Measurements from ENCODE around the gene LTA4H. TPM values are rescaled to one million over a fixed set of nuclear protein-coding genes. Genes with fewer than 3 reads are reported as not detected.

The LTA4H gene
- total and polyA plus RNA-seq, 5 donors from 2014 or later = 38.1 to 79.1 (median 68.6) TPM

DNA sequence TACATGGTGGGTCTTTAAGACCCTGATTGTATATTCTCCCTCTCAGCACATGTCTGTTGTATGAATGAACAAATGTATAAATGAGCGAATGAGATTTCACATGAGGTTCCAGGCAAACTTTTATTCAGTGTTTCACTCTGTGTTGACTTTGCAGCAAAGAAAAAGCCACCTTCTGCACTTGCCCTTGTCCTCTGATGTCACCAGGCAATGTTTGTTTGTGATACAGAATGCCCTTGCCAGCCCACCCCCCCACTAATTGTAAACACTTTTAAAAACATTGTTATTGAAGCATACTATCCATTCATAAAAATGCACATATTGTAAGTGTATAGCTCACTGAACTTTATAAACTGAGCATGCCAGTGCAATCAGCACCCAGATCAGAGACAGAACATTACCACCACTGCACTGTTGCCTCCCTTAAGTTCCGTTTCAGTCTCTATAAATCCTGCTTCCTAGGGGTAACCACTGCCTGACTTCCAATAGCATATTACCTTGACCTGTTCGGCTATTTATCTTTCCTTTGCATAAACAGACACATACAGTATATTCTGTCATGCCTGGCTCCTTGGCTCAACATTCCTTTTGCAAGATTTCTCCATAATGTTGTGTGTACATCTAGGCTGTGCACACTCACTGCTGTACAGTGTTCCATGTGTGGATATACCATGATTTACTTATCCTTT, 11.3 kb upstream of the LTA4H start:
- no peaks in the 10 kb centered on the region for H3K27me3 ChIP-seq (ENCODE audit: control insufficient read depth, insufficient read depth, low read length)
- no peaks in the 10 kb centered on the region for H3K9me3 ChIP-seq (ENCODE audit: control insufficient read depth in 2 of 2, low read length in 2 of 2)
- peak overlapping the region; percentile 0 to 82 (median 49) for H3K4me3 Mint-ChIP-seq
- no peaks in the 10 kb centered on the region for H3K27me3 Mint-ChIP-seq
- H3K36me3 Mint-ChIP-seq = no peaks in the 10 kb centered on the region
- peak in 1 of 3 donors; percentile 52 for DNase-seq
- H3K9me3 Mint-ChIP-seq = peaks cover 0 to 4% (median 0%) of the 10 kb centered on the region in 7 donors
- H3K27ac ChIP-seq (ENCODE audit: insufficient read depth, low read length, poor library complexity, severe bottlenecking) = peak overlapping the region; percentile 61
- peak overlapping the region; percentile 79 for H3K4me3 ChIP-seq (ENCODE audit: low read depth, low read length)
- H3K4me1 Mint-ChIP-seq = peaks cover 24 to 58% (median 32%) of the 10 kb centered on the region in 4 donors
- no peaks in the 10 kb centered on the region for H3K36me3 ChIP-seq (ENCODE audit: control insufficient read depth, insufficient read depth, low read length)
- peak; percentile 29 to 37 for ATAC-seq (ENCODE audit: low read depth in 2 of 2)
- H3K27ac Mint-ChIP-seq = peak overlapping the region; percentile 92 to 99 (median 97)
- peaks cover 41% of the 10 kb centered on the region for H3K4me1 ChIP-seq (ENCODE audit: control insufficient read depth, insufficient read depth, low read length, poor library complexity, severe bottlenecking)

DNA sequence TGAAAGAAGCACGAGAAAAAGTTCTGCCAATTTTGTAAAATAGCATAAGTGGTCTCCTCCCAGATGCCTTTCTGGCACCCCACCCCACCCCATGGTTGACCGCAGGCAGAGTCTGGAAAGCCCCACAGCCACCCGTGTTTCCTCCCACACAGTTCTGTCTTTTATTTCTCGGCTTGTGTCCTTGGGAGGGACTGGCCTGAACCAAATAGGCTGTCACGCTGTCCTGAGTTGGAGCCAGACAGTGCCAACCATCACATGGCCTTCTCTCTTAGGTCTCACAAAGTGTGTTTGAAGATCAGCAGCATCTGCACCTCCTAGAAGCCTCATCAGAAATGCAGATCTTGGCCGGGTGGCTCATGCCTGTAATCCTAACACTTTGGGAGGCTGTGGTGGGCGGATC, 10.2 kb upstream of the LTA4H start:
- DNase-seq (peak in 2 of 3 donors; percentile 20 to 22), ATAC-seq (ENCODE audit: low read depth in 2 of 2) (peak in 1 of 2 donors; percentile 29)
- Mint-ChIP-seq H3K27me3 (no peaks in the 10 kb centered on the region), H3K27ac (peak overlapping the region; percentile 90 to 97 (median 92)), H3K4me3 (no peak overlapping the region), H3K9me3 (peaks cover 0 to 4% (median 0%) of the 10 kb centered on the region in 7 donors), H3K36me3 (no peaks in the 10 kb centered on the region), H3K4me1 (peaks cover 24 to 58% (median 32%) of the 10 kb centered on the region in 4 donors)
- Histone ChIP-seq H3K9me3 (ENCODE audit: control insufficient read depth in 2 of 2, low read length in 2 of 2) (no peaks in the 10 kb centered on the region), H3K4me3 (ENCODE audit: low read depth, low read length) (no peak overlapping the region), H3K36me3 (ENCODE audit: control insufficient read depth, insufficient read depth, low read length) (no peaks in the 10 kb centered on the region), H3K4me1 (ENCODE audit: control insufficient read depth, insufficient read depth, low read length, poor library complexity, severe bottlenecking) (peaks cover 41% of the 10 kb centered on the region), H3K27me3 (ENCODE audit: control insufficient read depth, insufficient read depth, low read length) (no peaks in the 10 kb centered on the region), H3K27ac (ENCODE audit: insufficient read depth, low read length, poor library complexity, severe bottlenecking) (peak overlapping the region; percentile 18)

DNA sequence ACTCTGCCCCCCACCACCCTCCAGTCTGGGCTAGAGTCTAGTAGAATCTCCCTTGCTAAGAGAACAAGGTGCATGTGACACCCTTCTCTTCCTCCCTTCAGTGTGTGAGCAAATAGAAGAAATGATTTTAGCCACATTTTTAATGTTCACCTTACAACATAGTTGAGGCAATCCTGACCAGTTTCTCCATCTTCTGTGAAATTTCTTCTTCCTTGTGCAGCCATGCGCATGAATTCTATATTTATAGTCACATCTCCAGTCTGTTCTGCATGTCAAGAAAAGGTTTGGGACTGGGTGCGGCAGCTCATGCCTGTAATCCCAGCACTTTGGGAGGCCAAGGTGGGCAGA, 9.5 kb upstream of the LTA4H start:
- peaks cover 24 to 57% (median 32%) of the 10 kb centered on the region in 4 donors for H3K4me1 Mint-ChIP-seq
- H3K27me3 ChIP-seq (ENCODE audit: control insufficient read depth, insufficient read depth, low read length) = no peaks in the 10 kb centered on the region
- no peak overlapping the region for H3K27ac ChIP-seq (ENCODE audit: insufficient read depth, low read length, poor library complexity, severe bottlenecking)
- H3K27ac Mint-ChIP-seq = peak overlapping the region; percentile 62 to 97 (median 84)
- ATAC-seq (ENCODE audit: low read depth in 2 of 2) (no peak), DNase-seq (no peak)
- peaks cover 41% of the 10 kb centered on the region for H3K4me1 ChIP-seq (ENCODE audit: control insufficient read depth, insufficient read depth, low read length, poor library complexity, severe bottlenecking)
- H3K9me3 ChIP-seq (ENCODE audit: control insufficient read depth in 2 of 2, low read length in 2 of 2) = no peaks in the 10 kb centered on the region
- no peaks in the 10 kb centered on the region for H3K27me3 Mint-ChIP-seq
- H3K36me3 Mint-ChIP-seq = no peaks in the 10 kb centered on the region
- H3K36me3 ChIP-seq (ENCODE audit: control insufficient read depth, insufficient read depth, low read length) = no peaks in the 10 kb centered on the region
- no peak overlapping the region for H3K4me3 ChIP-seq (ENCODE audit: low read depth, low read length)
- H3K9me3 Mint-ChIP-seq = no peaks in the 10 kb centered on the region
- peak overlapping the region in 2 of 4 donors; percentile 11 to 17 for H3K4me3 Mint-ChIP-seq

DNA sequence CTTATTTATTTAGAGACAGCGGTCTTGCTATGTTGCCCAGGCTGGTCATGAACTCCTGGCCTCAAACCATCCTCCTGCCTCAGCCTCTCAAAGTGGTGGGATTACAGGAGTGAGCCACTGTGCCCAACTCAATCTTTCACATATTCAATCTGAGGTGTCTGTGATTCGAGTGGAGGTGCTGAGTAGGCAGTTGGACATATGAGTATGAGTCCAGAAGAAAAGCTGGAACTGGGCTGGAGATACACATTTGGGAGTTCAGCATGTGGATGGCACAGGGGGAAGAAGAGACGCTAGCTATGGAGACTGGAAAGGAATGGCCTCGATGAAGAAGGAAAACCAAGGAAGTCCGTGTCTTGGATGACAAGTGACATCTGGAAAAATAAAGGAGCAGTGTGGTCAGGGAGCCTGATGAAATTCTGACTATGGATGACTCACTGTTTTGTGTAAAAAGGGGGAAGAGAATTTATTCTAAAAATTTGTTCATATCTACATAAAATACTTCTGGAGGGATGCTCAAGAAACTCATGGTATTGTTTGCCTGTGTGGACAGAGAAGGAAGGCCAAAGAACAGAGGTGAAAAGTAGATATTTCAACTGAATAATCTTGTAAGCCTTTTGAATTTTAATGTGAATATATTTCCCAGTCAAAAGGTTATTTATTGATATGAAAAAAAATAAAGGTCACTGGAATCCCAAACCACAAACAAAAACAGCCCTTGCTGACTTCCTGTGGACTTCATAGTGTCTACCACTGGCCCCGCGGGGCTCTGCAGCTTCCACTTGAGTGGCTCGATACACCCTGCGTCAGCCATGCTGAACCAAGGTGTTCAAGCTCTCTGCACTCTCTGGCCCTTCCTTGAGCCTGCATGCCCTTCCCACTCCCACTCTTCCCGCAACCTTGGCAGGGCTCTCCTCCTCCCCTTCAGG, 8.9 kb upstream of the LTA4H start:
- Mint-ChIP-seq H3K27me3 (no peaks in the 10 kb centered on the region), H3K4me1 (peaks cover 24 to 56% (median 32%) of the 10 kb centered on the region in 4 donors), H3K36me3 (no peaks in the 10 kb centered on the region), H3K9me3 (no peaks in the 10 kb centered on the region), H3K4me3 (peak overlapping the region in 1 of 4 donors; percentile 12), H3K27ac (peak overlapping the region; percentile 62 to 97 (median 84))
- no peaks in the 10 kb centered on the region for H3K36me3 ChIP-seq (ENCODE audit: control insufficient read depth, insufficient read depth, low read length)
- peaks cover 41% of the 10 kb centered on the region for H3K4me1 ChIP-seq (ENCODE audit: control insufficient read depth, insufficient read depth, low read length, poor library complexity, severe bottlenecking)
- no peaks in the 10 kb centered on the region for H3K27me3 ChIP-seq (ENCODE audit: control insufficient read depth, insufficient read depth, low read length)
- DNase-seq = no peak
- H3K27ac ChIP-seq (ENCODE audit: insufficient read depth, low read length, poor library complexity, severe bottlenecking) = no peak overlapping the region
- H3K9me3 ChIP-seq (ENCODE audit: control insufficient read depth in 2 of 2, low read length in 2 of 2) = no peaks in the 10 kb centered on the region
- H3K4me3 ChIP-seq (ENCODE audit: low read depth, low read length) = no peak overlapping the region
- no peak for ATAC-seq (ENCODE audit: low read depth in 2 of 2)

DNA sequence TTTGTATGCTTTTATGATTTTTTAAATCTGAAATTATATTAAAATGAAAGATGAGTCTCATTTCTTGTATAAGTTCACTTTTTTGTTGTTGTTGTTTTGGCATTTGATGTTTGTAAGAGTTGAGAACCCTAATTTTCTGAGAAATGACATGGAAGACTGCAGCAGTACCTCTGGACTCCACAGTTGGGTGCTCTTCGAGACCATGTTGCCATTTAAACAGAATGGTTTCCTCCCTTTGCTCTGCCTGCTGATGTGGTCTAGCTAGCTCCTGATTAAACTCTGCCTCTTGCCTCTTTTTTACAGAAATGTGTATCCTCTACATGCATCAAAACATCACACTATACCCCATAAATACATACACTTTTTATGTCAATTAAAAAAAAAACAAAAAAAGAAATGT, 5.8 kb upstream of the LTA4H start:
- H3K4me1 Mint-ChIP-seq = peaks cover 6 to 27% (median 10%) of the 10 kb centered on the region in 4 donors
- no peaks in the 10 kb centered on the region for H3K9me3 Mint-ChIP-seq
- no peak overlapping the region for H3K4me3 ChIP-seq (ENCODE audit: low read depth, low read length)
- H3K27me3 ChIP-seq (ENCODE audit: control insufficient read depth, insufficient read depth, low read length) = no peaks in the 10 kb centered on the region
- no peaks in the 10 kb centered on the region for H3K36me3 ChIP-seq (ENCODE audit: control insufficient read depth, insufficient read depth, low read length)
- peak in 1 of 3 donors; percentile 18 for DNase-seq
- no peaks in the 10 kb centered on the region for H3K27me3 Mint-ChIP-seq
- no peaks in the 10 kb centered on the region for H3K9me3 ChIP-seq (ENCODE audit: control insufficient read depth in 2 of 2, low read length in 2 of 2)
- no peak overlapping the region for H3K27ac Mint-ChIP-seq
- H3K27ac ChIP-seq (ENCODE audit: insufficient read depth, low read length, poor library complexity, severe bottlenecking) = no peak overlapping the region
- no peaks in the 10 kb centered on the region for H3K36me3 Mint-ChIP-seq
- H3K4me1 ChIP-seq (ENCODE audit: control insufficient read depth, insufficient read depth, low read length, poor library complexity, severe bottlenecking) = peaks cover 18% of the 10 kb centered on the region
- no peak overlapping the region for H3K4me3 Mint-ChIP-seq
- ATAC-seq (ENCODE audit: low read depth in 2 of 2) = no peak

DNA sequence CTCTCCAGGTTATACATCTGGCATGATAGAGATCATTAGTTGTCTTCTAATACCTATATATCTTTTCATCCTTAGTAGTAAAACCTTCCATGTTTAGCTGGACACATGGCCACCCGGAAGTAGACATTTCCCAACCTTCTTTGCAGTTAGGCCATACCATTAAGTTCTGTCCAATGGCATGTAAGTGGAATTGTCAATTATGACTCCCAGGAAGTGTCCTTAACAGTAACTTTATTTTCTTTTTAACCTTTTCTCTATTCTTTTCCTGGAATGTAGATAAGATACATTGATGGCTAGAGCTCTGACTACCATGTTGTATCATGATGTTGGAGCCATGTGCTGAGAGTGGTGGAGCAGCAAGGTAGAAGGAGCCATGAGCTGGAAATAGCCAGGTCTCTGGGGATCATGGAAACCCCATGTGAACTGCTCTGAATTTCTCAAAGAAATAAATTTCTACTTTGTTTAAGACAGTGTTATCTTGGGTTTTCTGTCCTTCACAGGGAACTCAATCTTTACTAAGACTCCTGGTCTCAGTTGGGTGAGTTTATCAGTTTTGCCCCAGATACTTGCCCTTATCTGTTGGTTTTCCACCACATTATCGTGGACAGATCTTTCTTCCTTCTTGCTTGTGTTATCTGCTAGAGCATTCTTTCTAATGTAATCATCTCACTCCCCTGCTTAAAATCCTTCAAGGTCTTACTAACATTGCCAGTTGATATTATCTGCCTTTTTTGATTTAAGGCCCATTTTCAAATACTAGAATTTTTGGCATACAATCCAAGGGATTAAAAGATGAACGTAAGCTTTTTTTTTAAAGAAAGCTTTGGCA, 5.1 kb upstream of the LTA4H start:
- Mint-ChIP-seq H3K4me3 (no peak overlapping the region), H3K4me1 (peaks cover 2 to 20% (median 10%) of the 10 kb centered on the region in 4 donors), H3K9me3 (no peaks in the 10 kb centered on the region), H3K27ac (peak overlapping the region in 1 of 3 donors; percentile 20), H3K36me3 (no peaks in the 10 kb centered on the region), H3K27me3 (no peaks in the 10 kb centered on the region)
- ATAC-seq (ENCODE audit: low read depth in 2 of 2) (no peak), DNase-seq (no peak)
- Histone ChIP-seq H3K4me3 (ENCODE audit: low read depth, low read length) (no peak overlapping the region), H3K36me3 (ENCODE audit: control insufficient read depth, insufficient read depth, low read length) (no peaks in the 10 kb centered on the region), H3K27me3 (ENCODE audit: control insufficient read depth, insufficient read depth, low read length) (no peaks in the 10 kb centered on the region), H3K9me3 (ENCODE audit: control insufficient read depth in 2 of 2, low read length in 2 of 2) (no peaks in the 10 kb centered on the region), H3K4me1 (ENCODE audit: control insufficient read depth, insufficient read depth, low read length, poor library complexity, severe bottlenecking) (peaks cover 14% of the 10 kb centered on the region), H3K27ac (ENCODE audit: insufficient read depth, low read length, poor library complexity, severe bottlenecking) (no peak overlapping the region)

DNA sequence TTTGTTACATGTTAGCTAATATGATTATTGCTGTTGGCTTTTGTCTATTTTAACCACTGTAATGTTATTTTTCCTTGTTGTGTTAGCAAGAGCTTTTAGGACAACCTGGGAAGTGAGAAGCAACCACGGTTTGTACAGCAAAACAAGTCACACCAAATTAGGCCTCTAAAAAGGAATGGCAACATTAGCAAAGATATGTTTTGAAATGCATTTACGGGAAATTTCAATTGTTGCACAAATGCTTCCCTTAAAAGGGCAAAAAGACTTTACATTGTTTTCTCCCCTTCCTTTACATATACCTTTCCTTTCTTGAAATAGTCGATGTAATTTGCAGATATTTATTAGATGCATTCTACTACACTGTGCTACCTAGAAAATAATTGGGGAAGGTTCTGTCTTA, 4.1 kb upstream of the LTA4H start:
- Mint-ChIP-seq H3K27me3 (no peaks in the 10 kb centered on the region), H3K36me3 (no peaks in the 10 kb centered on the region), H3K4me3 (no peak overlapping the region), H3K27ac (no peak overlapping the region), H3K4me1 (peaks cover 0 to 10% (median 5%) of the 10 kb centered on the region in 4 donors), H3K9me3 (no peaks in the 10 kb centered on the region)
- ATAC-seq (ENCODE audit: low read depth in 2 of 2) = no peak
- H3K4me3 ChIP-seq (ENCODE audit: low read depth, low read length) = no peak overlapping the region
- H3K9me3 ChIP-seq (ENCODE audit: control insufficient read depth in 2 of 2, low read length in 2 of 2) = no peaks in the 10 kb centered on the region
- H3K4me1 ChIP-seq (ENCODE audit: control insufficient read depth, insufficient read depth, low read length, poor library complexity, severe bottlenecking) = peaks cover 11% of the 10 kb centered on the region
- DNase-seq = no peak
- no peak overlapping the region for H3K27ac ChIP-seq (ENCODE audit: insufficient read depth, low read length, poor library complexity, severe bottlenecking)
- H3K27me3 ChIP-seq (ENCODE audit: control insufficient read depth, insufficient read depth, low read length) = no peaks in the 10 kb centered on the region
- no peaks in the 10 kb centered on the region for H3K36me3 ChIP-seq (ENCODE audit: control insufficient read depth, insufficient read depth, low read length)
